ENCODE data around the gene GPR31.

The GPR31 gene

GRCh38 chr6:167129159-167129558 lies 28.6 kb downstream of the GPR31 start:
- Mint-ChIP-seq H3K4me3 (peak overlapping the region in 1 of 2 donors; percentile 83), H3K4me1 (ENCODE audit: low read depth in 2 of 2) (peaks cover 21 to 42% of the 10 kb centered on the region in 2 donors)
- peak; percentile 51 for ATAC-seq (replicated peaks)

DNA sequence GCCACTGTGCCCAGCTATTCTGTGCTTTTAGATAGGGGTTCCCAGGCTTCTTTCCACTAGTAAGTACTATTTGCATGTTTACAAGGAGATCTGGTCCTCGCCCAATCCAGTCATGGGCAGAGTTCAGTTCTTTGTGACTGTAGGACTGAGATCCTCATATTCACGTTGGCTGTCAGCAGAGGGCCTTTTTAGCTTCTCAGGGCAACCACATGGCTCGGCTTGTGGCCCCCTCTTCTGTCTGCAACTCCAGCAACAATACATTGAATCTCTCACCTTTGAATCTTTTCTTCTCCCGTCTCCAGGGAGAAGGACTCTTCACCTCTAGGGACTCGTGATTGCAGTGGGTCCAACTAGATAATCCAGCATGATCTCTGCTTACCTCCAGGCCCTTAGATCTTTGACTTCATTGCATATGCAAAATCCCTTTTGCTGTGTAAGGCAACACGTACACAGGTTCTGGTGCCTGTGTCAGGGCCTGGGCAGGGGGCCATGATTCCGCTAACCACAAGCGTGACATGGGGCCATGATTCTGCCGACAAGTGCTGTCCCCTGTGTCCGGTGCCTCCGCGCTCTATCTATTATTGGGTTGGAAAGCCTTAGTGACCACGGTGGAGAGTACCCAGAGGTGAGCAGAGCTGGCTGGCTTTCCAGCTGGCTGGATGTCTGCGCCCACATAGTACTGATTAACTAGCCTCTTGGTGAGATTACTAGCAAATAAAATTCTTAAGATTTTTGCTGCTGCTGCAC lies 29.8 kb downstream of the GPR31 start:
- no peaks in the 10 kb centered on the region for H3K9me3 Mint-ChIP-seq
- peaks cover 64% of the 10 kb centered on the region for H3K36me3 Mint-ChIP-seq (ENCODE audit: insufficient read depth)
- ATAC-seq (replicated peaks) (no peak), DNase-seq (no peak)
- H3K4me3 Mint-ChIP-seq, result no peak overlapping the region
- H3K4me1 Mint-ChIP-seq (ENCODE audit: low read depth in 2 of 2), result peaks cover 26 to 51% of the 10 kb centered on the region in 2 donors
- no peaks in the 10 kb centered on the region for H3K27me3 Mint-ChIP-seq
- peak overlapping the region in 1 of 2 donors; percentile 35 for H3K27ac Mint-ChIP-seq

More at GRCh38 chr6:167129159-167129558, 28.6 kb downstream of the GPR31 start:
- peak overlapping the region; percentile 4 to 99 for H3K27ac Mint-ChIP-seq
- H3K9me3 Mint-ChIP-seq, result no peaks in the 10 kb centered on the region
- no peaks in the 10 kb centered on the region for H3K27me3 Mint-ChIP-seq
- H3K36me3 Mint-ChIP-seq (ENCODE audit: insufficient read depth), result peaks cover 58% of the 10 kb centered on the region
- no peak for DNase-seq

- H3K36me3 Mint-ChIP-seq (ENCODE audit: insufficient read depth), result peaks cover 61% of the 10 kb centered on the region
- peak overlapping the region in 1 of 2 donors; percentile 14 for H3K4me3 Mint-ChIP-seq
- H3K4me1 Mint-ChIP-seq (ENCODE audit: low read depth in 2 of 2), result peaks cover 41 to 61% of the 10 kb centered on the region in 2 donors
- H3K27me3 Mint-ChIP-seq, result no peaks in the 10 kb centered on the region
- no peaks in the 10 kb centered on the region for H3K9me3 Mint-ChIP-seq
- ATAC-seq (replicated peaks) (no peak), DNase-seq (no peak)
- peak overlapping the region in 1 of 2 donors; percentile 49 for H3K27ac Mint-ChIP-seq
Measured at GRCh38 chr6:167125855-167126349, 31.9 kb downstream of the GPR31 start.

DNA sequence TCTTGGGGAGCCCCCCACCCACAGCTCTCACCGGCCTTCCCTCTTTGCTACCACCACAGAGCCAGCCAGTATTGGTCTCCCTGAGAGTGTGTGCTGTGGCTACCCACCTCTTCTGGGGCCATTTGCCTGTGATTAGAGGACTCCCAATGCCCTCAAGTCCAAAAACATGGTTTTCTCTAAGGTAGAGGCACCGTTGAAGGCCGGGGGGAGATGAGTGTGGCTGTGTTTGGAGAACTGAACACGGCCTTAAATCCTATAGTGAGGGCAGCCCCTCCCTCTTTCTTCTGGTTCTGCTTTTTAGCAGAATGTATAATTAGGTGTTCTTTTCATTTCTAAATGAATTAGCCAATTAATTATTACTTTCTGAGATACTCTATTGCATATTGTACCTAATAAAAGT lies 32.4 kb downstream of the GPR31 start:
- peaks cover 42 to 65% of the 10 kb centered on the region in 2 donors for H3K4me1 Mint-ChIP-seq (ENCODE audit: low read depth in 2 of 2)
- peaks cover 57% of the 10 kb centered on the region for H3K36me3 Mint-ChIP-seq (ENCODE audit: insufficient read depth)
- H3K9me3 Mint-ChIP-seq, result no peaks in the 10 kb centered on the region
- DNase-seq, result no peak
- H3K4me3 Mint-ChIP-seq, result peak overlapping the region in 1 of 2 donors; percentile 48
- no peak overlapping the region for H3K27ac Mint-ChIP-seq
- H3K27me3 Mint-ChIP-seq, result no peaks in the 10 kb centered on the region
- ATAC-seq (replicated peaks), result no peak

DNA sequence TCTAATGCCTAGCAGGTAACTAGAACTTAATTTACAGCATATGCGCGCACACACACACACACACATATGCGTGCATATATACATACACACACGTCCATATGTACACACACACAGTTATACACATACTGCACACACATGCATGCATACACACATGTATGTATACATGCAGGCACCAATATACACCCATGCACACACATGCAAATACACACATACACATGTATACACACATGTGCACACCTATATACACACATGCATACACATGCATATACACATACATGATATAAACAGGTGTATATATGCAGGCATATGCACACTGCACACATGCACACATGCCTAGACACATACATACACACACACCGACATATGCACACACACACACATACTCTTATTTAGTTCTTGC lies 33.0 kb downstream of the GPR31 start:
- H3K4me1 Mint-ChIP-seq (ENCODE audit: low read depth in 2 of 2), result peaks cover 38 to 64% of the 10 kb centered on the region in 2 donors
- no peak overlapping the region for H3K27ac Mint-ChIP-seq
- no peaks in the 10 kb centered on the region for H3K27me3 Mint-ChIP-seq
- peak overlapping the region in 1 of 2 donors; percentile 76 for H3K4me3 Mint-ChIP-seq
- H3K9me3 Mint-ChIP-seq, result no peaks in the 10 kb centered on the region
- DNase-seq (no peak), ATAC-seq (replicated peaks) (no peak)
- H3K36me3 Mint-ChIP-seq (ENCODE audit: insufficient read depth), result peaks cover 50% of the 10 kb centered on the region

DNA sequence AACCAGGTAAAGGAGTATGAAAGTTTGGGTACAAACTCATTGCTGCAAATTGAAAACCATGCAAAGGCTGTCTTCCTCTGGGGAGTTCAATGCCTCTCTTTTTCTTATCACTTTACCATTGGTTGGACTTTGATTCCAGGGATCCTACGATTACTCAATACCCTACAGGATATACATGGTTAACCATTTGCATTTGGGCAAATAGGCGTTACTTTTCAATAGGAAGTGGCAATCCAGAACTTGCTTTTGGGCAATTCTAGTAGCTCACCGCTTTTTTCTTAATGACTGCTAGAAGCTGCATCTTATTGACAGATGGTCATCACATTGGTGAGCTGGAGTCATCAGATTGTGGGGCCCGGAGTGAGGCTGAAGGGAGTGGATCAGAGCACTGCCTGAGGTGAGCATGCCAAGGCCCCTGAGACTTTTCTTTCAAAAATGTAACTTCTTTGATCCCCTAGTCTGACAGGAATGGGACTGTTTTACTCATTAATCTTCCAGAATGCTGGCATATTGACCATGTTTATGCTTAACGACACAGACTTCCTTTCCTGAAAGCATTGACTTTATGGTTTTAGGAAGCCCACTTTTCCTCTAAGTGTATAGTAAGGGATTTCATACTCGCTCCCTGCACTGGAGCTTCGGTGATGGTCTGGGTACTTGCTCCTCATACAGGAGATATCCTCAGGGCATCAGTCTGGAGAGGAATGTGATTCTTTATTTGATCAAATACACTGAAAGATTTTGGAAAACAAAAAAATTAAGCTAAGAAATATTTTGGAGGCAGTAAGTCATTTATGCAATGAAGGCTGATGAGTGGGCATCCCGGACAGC lies 34.7 kb downstream of the GPR31 start, which contains the start of gene CCR6:
Gene CCR6 (plus strand): TSS at position 270 of the 831 bp plus-strand sequence. CDS start 13,039 bp downstream, outside the sequence.
- Mint-ChIP-seq H3K4me3 (peak within 1 kb of the TSS; percentile 76), H3K9me3 (no peaks in the 10 kb centered on the region), H3K27ac (peak within 1 kb of the TSS; percentile 95 to 99), H3K4me1 (ENCODE audit: low read depth in 2 of 2) (peaks cover 42 to 66% of the 10 kb centered on the region in 2 donors), H3K27me3 (no peaks in the 10 kb centered on the region), H3K36me3 (ENCODE audit: insufficient read depth) (peaks cover 44% of the 10 kb centered on the region)
- no peak for ATAC-seq (replicated peaks)
- no peak for DNase-seq

DNA sequence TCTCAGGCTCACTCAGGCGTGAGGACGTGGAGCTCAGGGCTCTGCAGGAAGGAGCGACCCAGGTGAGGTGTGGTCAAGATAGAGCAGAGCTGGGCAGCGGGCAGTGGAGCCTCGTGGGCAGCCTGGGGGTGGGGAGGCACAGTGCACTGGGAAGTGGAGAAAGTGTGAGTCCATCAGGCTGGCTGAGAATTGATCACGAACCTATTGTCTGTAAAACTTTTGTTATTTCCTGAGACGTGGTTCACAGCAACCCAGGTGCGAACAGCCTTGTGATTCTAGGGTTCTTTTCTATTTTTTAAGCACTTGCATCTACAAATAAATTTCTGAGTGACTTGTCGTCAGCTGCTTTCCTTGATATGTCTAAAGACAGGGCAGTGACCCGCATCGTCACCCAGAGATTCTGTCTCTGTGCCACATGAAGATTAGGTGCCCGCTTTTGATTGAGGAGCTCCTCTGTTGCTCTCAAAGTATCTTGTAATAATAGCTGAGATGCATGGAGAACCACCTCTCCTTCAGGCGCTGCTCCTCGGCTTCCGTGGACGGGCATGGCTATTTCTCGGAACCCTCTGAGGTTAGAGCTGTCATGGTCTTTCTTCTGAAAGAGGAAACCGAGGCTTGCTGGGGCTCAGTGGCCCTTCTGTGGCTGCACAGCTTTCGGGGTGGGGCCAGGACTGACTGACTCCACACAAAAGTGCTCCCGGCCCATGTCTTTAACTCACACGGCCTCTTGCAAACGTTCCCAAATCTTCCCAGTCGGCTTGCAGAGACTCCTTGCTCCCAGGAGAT lies 35.5 kb downstream of the GPR31 start:
- H3K27me3 Mint-ChIP-seq, result no peaks in the 10 kb centered on the region
- peaks cover 47 to 63% of the 10 kb centered on the region in 2 donors for H3K4me1 Mint-ChIP-seq (ENCODE audit: low read depth in 2 of 2)

DNA sequence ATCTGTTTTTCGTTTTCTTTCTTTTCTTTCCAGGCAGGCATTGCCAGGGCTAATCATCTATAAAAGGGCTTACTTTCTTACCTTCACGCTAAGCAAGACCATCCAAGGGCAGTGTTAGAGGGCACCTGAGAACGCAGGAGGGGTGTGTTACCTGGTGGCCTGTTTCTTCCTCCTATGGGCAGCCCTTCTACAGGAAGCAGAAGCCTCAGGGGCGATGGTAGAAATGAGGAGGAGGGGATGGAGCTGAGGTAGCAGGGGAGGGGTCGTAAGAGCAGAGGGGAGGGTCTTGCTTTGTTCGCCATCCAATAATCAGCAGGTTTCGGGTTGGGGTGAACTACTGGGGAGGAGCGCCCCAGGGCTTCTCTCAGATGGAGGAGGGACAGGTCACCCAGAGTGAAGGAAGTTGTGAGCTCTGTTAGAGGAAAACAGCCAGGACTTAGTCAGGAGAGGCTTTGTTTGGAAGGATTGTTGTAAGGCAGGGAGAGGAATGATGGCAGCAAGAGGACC lies 36.4 kb downstream of the GPR31 start:
- Mint-ChIP-seq H3K36me3 (ENCODE audit: insufficient read depth) (peaks cover 53% of the 10 kb centered on the region), H3K9me3 (no peaks in the 10 kb centered on the region), H3K27me3 (peaks cover 0 to under 1% of the 10 kb centered on the region in 2 donors), H3K4me1 (ENCODE audit: low read depth in 2 of 2) (peaks cover 47 to 63% of the 10 kb centered on the region in 2 donors), H3K4me3 (peak overlapping the region; percentile 76), H3K27ac (peak overlapping the region; percentile 95 to 99)
- no peak for DNase-seq
- ATAC-seq (replicated peaks), result no peak

More for the DNA sequence above, 35.5 kb downstream of the GPR31 start:
- Mint-ChIP-seq H3K4me3 (peak overlapping the region; percentile 76), H3K27ac (peak overlapping the region; percentile 95 to 99), H3K36me3 (ENCODE audit: insufficient read depth) (peaks cover 49% of the 10 kb centered on the region), H3K9me3 (no peaks in the 10 kb centered on the region)
- ATAC-seq (replicated peaks), result peak; percentile 36
- peak in 1 of 3 experiments; percentile 30 for DNase-seq

- peaks cover 47 to 68% of the 10 kb centered on the region in 2 donors for H3K4me1 Mint-ChIP-seq (ENCODE audit: low read depth in 2 of 2)
- peaks cover 57% of the 10 kb centered on the region for H3K36me3 Mint-ChIP-seq (ENCODE audit: insufficient read depth)
- peaks cover 0 to 9% of the 10 kb centered on the region in 2 donors for H3K27me3 Mint-ChIP-seq
- peak overlapping the region; percentile 95 to 99 for H3K27ac Mint-ChIP-seq
- peak overlapping the region in 1 of 2 donors; percentile 76 for H3K4me3 Mint-ChIP-seq
- no peak for ATAC-seq (replicated peaks)
- H3K9me3 Mint-ChIP-seq, result no peaks in the 10 kb centered on the region
- no peak for DNase-seq
Measured at GRCh38 chr6:167120583-167120903, 37.2 kb downstream of the GPR31 start.

GRCh38 chr6:167119670-167120582 lies 37.9 kb downstream of the GPR31 start:
- peak overlapping the region; percentile 13 to 98 for H3K4me3 Mint-ChIP-seq
- peaks cover 56% of the 10 kb centered on the region for H3K36me3 Mint-ChIP-seq (ENCODE audit: insufficient read depth)
- H3K27ac Mint-ChIP-seq, result peak overlapping the region; percentile 95 to 99
- no peaks in the 10 kb centered on the region for H3K9me3 Mint-ChIP-seq
- ATAC-seq (replicated peaks) (peak; percentile 77), DNase-seq (peak; percentile 53 to 65 (median 62))
- peaks cover 0 to 15% of the 10 kb centered on the region in 2 donors for H3K27me3 Mint-ChIP-seq
- peaks cover 47 to 69% of the 10 kb centered on the region in 2 donors for H3K4me1 Mint-ChIP-seq (ENCODE audit: low read depth in 2 of 2)

GRCh38 chr6:167118839-167119238 lies 38.9 kb downstream of the GPR31 start:
- DNase-seq (no peak), ATAC-seq (replicated peaks) (no peak)
- Mint-ChIP-seq H3K9me3 (no peaks in the 10 kb centered on the region), H3K36me3 (ENCODE audit: insufficient read depth) (peaks cover 65% of the 10 kb centered on the region), H3K27ac (peak overlapping the region; percentile 77 to 99), H3K27me3 (peaks cover 0 to 18% of the 10 kb centered on the region in 2 donors), H3K4me3 (peak overlapping the region; percentile 13 to 98), H3K4me1 (ENCODE audit: low read depth in 2 of 2) (peaks cover 53 to 76% of the 10 kb centered on the region in 2 donors)

DNA sequence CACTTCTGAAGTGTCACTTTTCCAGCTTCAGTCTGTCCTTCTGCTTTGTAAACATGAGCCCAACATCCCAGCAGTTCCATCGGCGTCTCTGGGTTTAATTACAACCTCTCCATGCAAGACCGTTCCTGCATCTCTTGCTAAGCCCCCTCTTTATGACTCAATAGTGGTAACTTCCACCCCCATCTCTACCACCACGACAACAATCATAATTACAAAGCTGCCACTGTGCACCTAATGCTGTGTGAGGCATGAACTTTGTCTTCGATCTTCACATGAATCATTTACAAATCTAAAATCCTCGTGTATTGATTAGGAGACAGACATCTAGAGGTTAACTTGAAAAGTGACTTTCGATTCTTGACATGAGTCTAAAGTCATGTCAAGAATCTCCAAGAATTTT lies 39.8 kb downstream of the GPR31 start:
- Mint-ChIP-seq H3K4me1 (ENCODE audit: low read depth in 2 of 2) (peaks cover 50 to 70% of the 10 kb centered on the region in 2 donors), H3K36me3 (ENCODE audit: insufficient read depth) (peaks cover 66% of the 10 kb centered on the region), H3K4me3 (peak overlapping the region; percentile 1 to 98), H3K9me3 (no peaks in the 10 kb centered on the region), H3K27me3 (peaks cover 0 to 23% of the 10 kb centered on the region in 2 donors), H3K27ac (peak overlapping the region in 1 of 2 donors; percentile 99)
- ATAC-seq (replicated peaks) (no peak), DNase-seq (no peak)

Measured in effector memory CD8-positive, alpha-beta T cell (primary cell).